ENCODE data around the gene ANKRD13B.

The ANKRD13B gene

DNA sequence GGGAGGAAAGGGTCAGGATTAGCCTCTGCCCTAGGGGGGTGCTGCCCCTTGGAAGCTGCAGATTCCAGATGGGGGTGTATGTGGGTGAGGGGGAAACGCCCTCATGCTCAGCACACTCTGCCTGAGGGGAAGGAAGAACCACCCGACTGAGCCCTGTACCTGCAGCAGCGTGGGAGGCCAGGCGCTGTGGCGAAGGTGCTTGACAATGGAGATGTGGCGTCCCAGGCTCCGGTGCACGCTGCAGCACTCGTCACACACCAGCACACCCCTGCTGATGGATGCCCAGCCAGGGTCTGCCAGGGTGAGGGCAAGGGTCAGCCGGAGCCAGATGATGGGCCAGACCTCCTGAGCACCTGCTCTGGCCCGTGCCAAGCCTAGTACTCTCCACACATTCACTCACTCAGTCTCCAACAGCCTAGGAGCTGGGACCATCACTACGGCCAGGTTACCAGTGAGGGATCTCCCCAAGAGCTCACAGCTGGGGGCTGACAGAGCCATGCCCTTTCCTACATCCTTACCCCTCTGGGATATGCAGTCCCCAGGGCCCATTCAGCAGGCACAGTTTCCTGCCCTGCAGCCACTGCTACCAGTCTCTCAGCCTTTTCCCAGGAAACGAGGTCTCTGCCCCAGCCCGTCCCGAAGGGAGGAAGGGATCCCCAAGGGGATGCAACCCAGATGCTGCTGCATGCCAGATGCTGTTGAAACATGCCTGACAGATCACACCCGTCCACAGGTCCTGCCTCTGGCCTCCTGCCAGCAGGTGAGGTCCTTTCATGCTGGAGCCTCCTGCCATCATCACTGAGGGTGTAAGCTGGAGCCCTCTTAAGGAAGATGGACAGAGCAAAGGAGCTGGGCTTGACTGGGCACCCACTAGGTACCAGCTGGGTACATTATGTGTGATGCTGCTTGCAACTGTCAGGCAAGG lies 9.3 kb upstream of the ANKRD13B start:
- DNase-seq = peak; percentile 86

DNA sequence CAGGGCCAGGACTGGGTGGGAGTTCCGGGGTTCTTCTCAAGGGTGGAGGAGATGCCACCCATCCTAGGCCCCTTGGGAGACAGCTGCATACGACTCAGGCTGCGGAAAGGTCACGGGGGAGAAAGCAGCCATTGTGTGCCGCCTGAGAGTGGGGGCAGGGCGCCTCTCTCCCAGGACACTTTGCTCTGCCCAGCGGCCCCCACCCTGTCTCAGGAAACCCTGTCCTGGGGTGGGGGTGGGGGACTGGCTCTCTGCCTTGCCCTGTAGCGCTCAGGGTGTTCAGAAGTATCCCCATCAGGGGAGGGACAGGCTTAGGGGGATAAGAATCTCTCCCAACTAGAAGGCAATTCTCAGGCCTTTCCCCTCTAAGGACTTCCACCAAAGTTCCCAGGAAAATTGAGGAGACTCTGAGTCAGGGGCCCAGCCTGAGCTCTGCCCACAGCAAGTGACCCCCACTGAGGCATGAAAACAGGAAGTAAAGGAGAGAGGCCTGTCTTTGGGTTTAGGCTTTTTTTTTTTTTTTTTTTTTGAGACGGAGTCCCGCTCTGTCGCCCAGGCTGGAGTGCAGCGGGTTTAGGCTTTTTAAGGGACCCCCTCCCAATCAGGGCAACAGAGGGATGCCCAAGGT lies 8.4 kb upstream of the ANKRD13B start:
- no peak for DNase-seq

DNA sequence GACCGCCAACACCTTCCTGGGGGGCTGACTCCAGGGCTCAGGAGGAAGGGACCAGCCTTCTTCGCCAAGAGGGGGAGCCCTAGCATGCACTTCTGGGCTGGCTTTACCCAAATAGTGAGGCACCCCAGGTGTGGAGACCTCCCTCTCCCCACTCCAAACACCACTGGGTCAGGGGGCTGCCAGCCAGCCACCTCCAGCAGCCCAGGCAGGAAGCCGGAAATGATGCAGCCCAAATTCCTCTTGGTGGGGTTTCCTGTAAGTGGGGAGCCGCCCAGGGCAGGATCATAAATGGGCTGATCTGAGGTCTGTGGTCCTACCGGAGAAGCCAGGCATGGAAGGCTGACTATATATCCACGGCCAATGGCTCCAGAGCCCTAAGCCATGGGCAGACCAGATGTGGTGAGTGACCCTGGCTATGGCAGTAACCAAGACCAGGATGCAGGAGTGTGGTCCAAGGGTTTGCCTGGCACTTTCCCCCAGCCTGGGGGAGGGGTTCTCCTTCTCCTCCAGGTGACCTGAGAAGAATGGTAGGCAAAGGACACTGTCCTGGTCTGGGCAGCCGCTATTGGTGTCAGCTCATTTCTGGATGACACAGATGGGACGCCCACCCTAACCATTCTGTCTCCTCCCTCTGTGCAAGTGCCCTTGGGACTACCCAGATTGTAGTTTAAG lies 7.7 kb upstream of the ANKRD13B start:
- no peak for DNase-seq

DNA sequence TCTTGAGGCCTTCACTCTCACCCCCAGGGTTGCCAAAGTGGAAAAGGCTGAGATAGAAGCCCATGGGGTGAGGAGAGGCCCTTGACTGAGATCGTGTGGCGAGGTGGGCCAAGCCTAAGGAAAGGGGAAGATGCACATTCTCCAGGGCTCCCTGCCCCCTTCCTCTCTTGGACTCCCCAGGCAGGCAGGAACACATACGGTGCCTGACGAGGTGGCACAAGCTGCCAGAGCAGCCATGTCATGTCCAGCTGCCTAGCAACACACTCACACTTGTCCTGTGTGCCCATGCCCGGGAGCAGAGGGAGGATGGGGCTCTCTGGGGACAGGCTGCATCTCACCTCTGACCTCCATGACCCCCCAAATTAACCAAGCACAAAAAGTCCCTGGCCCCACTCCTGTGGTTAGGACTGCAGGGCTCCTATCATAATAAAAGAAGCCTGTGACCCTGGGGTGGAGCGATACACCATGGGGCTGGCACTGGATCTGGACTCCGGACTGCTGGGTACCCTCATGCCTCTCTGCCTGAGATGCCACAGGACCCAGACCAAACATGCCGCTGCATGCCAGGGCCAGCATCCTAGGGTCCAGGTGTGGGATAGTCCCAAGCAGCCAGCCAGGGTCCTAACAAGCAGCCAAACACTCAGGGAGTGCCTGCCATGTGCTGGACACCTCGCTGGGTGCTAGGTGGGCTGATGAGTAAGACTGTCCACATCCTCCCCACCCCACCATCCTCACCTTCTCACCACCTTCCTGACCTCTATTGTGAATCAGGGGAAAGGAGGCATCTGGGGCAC lies 6.1 kb upstream of the ANKRD13B start:
- no peak for DNase-seq

DNA sequence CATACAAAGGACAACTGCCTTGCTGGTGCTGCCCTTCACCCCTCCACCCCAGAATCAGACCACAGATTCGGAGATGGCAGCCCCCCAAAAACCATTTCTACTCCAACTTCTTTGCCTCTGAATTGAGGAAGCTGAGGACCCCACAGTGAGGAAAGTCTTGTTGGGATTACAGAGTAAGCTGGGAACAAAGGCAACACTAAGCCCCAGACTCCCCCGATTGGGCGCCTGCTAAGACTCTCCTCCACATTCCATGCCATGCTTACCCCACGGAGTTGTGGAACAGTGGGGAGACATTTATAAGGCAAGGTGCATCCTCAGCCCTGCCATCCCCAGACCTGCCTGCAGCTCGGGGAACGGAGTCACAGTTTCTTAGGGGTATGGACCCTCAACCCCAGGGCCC lies 5.3 kb upstream of the ANKRD13B start:
- no peak for DNase-seq

DNA sequence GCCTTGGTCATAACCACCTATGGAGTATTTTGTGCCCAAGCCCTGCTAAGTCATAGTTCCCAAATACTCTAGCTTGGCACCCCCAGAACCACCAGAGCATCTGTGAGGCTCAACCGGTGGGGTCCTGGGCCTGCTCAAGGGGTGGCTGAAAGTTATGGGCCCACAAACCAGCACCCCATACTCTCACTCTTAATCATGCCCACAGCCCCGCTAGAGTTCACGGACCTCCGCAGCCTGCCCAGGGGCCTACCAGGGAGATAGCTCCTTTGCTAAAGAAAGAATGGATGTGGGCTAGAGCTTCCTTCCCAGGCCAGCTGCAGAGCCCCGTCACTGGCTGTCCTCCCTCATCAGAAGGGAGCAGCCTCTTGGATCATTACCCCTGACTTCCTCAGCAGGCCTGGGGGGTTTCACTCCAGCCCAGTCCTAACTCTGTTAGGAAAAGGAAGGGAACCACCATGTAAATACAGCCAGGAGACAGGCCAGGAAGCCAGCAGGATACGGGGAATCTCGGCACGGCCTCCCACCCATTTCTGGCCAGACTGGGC lies 4.8 kb upstream of the ANKRD13B start:
- no peak for DNase-seq

DNA sequence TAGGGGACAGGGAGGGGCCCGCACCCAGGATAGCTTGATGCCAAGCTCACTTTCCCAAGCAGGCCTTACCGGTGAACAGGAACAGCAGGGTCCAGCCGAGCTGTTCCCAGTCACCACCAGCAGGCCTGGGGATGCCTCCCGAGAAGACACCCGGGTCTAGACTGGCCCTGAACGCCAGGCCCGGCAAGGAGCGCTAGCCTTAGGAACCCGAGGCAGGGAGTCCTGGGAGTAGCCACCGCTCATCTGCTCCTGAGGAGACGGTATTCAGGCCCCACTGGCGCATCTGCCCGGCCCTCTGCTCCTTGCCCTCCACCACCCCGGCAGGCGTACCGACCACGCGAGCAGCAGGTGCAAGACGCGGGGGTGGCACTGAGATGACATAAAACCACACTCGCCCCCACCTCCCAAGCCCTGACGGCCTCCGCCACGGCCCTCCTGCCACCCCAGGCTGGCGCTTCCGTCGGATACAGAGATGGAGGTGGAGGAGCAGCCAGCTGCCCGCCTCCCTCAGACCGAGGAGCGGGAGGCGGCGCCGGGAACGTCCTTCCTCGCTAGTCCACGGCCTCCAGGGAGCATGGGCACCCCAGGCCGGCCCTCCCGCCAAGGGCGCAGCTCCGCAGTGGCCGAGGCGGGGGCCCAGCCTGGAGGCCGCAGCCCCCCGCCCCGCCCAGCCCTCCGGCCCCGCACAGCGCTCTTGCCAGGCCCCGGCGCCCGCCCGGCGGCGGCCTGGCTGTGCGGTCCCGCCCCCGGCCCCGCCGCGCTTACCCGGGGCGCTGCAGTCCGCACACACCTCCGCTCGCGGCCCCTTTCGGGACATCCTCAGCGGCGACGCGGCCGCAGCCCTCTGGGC lies 4.1 kb upstream of the ANKRD13B start:
- DNase-seq = no peak

DNA sequence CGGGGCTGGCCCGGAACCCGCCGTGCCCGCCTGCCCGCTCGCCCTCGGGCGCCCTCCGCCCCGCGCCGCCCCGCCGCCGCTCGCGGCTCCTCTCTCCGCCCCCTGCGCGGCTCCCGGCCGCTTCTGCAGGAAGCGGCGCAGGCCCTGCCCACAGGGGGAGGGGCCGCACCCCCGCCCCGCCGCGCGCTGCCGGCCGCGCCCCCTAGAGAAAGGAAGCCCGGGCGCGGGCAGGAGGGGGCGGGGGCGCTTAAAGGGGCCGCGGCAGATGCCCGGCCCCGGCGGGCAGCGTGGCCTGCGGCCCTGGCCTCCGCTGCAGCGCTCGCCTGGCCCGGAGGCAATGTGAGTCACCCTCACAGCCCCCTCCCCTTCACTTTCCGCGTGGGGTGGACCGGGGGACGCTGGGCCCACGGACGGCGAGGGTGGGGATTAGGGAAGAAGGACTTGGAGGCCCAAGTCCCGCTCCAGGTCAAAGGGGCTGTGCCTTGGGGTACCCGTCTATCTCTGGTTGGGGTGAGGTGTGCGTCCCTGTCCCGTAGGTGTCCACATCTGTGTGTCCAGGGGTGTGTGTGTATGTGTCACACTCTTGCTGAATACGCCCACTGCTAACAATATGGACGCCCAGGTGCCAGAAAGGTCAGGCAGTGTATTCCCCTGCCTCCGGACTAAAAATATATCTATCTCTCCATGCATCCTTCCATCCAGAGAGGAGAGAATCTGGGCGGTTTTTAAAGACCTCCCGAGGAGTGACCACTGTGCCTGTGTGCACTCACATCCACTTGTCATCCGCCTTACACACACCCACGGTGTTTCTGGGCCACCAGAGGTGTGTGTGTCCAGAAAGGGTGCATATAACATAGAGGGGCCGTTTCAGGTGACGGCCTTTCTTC lies 3.2 kb upstream of the ANKRD13B start, which contains the start of gene GIT1:
Gene GIT1, minus strand, starts transcription at position 125 of the 887 bp plus-strand sequence. CDS start 270 bp downstream, outside the sequence.
- DNase-seq = peak; percentile 78

DNA sequence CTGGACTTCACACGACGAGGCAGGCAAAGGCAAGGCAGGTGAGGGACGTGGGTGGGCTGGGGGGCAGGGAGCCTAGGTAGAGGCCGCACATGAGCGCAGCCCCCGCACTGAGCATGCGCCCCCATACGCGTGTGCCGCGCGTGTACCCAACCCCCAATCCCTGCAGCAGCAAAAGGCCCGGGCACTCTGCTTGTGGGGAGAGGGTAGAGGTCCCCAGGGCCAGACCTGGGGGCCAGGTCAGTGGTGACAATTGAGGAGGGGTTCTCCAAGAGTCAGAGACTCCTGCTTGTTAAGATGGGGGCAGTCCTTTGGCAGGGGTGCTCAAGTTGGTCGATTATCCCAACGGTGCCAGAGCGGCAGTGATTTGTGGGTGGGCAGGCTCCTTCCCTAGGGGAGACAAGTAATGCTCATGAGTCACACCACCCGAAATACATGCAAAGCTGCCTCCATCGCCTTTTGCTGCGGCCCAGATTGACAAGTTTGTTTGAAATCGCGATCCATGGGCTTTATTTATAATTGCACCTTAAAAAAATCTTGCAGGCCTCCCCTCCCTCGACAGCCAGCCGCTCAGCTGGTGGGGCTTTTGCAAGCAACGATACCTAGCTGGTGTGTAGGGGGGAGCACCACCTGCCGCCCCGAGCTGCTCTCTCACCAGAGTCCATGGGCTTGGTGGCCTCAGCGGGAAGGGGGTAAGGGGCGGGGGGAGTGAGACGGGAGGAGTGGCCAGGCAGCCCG lies 2.4 kb upstream of the ANKRD13B start:
- peak; percentile 75 for DNase-seq

DNA sequence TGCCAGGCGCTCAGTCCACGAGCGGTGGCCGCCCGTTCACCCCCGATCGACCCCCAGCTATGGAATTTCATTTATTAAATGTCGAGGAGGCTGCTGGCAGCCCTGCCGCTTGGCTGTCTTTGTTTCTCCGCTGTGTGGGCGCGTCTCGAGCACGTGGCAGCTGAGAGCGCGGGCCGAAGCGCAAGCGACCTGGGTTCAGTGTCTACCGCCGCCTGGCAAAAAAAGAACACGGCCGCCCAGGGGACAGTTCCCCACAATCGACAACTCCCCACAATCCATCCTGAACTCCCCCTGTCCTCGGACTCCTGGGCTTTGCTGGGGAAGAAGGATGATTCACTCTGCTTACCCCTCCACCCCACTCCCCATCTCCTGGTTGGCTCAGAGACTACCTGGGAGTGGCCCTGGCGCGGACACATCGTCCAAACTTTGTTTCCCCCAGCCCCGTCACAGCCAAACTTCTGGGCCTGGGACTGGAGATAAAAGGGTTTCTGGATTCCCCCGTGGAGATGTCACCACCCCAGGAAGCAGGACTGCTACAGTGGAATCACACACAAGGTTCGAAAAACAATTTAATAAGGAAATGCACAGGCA lies 1.7 kb upstream of the ANKRD13B start:
- DNase-seq = peak; percentile 70

DNA sequence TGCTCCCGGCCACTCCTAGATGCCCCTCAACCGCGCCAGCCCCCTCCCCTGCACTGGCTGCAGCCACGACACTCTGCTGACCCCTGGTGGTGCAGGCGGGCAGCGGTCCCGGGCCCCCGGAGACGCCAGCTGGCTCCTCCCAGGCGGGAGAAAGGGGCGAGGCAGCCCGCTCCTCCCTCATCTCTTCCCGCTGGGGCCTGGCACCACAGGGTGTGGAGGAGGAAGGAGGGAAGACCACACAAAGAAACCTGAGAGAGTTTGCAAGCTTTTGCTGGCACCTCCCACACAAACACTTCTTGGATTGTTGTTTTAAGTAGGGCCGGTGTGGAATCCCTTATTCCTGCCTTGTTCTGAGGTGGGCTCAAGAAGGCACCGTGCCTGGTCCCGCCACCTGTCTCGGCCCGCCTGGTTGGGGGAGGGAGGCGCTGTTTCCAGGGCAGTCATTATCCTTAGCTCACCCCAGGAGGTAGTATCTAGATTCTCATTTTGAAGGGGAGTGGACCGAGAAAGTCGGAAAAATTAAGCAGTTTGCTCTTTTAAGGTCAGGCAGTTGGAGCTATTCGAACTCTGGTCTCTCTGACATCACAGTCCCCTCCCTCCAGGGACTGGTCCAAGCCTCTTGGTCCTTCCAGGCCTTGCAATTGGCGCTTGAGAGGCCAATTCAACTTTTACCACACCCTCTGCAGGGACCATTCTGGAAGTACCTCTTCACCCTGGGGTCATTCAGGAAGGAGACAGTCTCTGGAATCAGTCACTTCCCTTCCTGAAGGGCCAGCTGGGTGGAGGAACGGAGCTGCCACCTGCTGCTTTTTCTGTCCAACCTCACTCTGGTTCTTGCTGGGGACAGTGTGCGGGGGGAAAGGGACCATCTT lies 959 bp upstream of the ANKRD13B start:
- peak; percentile 91 for DNase-seq

DNA sequence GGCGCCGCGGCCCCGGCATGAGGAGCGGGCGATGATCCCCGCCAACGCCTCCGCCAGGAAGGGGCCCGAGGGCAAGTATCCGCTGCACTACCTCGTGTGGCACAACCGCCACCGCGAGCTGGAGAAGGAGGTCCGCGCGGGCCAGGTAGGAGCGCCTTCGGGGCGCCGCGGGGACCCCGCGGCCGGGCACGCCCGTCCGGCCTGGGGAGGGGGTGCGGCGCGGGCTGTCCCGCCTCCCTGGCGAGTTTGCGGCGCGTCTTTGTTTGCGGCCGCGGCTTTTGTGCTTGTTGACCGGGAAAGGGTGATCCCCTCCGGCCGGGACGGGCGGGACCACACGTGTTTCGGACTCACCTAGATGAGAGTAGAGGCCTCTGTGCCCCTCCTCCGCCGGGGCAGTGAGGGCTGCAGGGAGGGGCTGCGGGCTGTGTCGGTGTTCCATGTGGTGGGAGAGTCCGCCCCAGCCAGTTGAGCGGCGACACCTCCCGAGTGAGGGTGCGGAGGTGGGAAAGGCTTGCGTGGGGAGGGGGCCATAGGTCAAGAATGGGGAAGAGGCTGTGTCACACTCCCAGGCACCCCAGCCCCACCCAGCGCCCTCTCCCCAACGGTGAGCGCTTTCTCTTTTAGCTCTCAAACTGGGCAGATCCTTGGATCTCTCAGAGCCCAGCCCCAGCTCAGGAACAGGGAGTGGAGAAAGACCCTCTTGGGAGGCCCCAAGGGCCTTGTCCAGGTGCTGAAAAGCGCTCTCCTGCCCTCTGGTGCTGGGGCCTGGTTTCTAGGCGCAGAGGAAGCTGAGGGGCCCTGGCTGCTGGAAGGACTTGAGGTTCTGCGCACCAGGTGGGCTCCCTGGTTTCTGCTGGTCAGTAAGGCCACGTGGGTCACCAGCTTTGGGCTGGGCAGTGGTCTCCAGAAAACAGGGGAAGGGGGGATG lies 923 bp downstream of the ANKRD13B start:
- DNase-seq = peak; percentile 38

DNA sequence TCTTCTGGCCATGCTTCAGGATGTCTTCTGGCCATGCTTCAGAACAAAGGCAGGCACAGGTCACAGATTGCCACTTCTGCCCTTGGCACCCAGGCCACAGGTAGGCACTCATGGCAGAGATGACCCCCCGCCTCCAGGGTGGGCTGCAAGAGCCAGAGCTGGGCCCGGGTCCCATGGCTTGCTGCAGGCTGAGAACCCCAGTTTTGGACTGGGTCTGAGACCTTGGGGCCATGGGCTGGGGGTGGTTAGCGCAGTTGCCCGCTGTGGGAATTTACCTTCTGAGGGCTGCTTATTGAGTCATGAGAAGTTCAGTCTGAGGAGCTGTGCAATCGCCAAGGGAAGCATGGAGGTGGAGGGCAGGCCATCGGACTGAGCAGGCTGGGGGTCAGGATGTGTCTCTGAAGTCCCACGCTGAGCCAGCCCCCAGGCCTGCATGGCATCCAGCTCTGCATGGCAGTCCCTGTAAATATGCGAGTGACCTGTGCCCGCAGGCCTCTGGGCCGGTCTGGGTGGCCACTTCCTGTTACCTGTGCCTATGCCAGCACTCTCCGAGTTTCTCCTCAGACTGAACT lies 1.7 kb downstream of the ANKRD13B start:
- DNase-seq = no peak

DNA sequence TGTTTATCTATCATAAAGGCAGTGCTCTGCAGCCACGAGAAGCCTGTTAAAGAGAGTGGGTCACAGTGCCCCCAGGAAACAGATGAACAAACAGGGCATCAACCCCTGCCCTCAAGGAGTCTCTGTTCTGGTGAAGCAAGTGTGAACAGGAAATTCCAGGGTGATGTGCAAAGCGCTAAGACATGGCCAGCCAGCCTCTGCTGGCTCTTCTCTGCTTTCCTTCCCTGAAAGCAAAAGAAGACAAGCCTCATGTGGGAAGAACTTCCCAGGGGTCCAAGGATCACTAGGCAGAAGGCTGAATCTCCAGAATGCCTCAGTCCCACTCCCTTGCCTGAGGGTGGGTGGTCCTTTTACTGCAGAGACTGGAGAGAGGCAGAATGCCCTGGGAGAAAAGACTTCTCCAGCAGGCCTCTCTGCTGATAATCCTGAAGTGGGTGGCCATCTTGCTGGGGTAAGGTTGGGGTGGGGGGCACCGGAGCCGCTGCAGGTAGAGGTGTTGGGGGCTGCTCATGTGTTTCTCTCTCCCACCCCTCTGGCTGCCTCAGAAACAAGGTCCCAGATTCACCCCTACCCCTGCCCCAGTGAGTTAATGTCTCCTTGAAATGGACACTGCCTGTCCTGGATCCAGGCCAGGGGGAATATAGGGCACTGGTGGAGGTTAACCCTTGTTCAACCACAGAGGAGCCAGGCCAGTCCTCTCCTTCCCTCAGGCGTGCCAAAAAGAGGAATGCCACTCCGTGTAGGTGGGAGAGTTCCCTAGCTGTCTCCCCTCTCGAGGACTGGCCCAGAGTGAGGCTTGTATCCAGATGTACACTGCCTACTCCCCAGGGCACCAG lies 2.4 kb downstream of the ANKRD13B start:
- DNase-seq = no peak

DNA sequence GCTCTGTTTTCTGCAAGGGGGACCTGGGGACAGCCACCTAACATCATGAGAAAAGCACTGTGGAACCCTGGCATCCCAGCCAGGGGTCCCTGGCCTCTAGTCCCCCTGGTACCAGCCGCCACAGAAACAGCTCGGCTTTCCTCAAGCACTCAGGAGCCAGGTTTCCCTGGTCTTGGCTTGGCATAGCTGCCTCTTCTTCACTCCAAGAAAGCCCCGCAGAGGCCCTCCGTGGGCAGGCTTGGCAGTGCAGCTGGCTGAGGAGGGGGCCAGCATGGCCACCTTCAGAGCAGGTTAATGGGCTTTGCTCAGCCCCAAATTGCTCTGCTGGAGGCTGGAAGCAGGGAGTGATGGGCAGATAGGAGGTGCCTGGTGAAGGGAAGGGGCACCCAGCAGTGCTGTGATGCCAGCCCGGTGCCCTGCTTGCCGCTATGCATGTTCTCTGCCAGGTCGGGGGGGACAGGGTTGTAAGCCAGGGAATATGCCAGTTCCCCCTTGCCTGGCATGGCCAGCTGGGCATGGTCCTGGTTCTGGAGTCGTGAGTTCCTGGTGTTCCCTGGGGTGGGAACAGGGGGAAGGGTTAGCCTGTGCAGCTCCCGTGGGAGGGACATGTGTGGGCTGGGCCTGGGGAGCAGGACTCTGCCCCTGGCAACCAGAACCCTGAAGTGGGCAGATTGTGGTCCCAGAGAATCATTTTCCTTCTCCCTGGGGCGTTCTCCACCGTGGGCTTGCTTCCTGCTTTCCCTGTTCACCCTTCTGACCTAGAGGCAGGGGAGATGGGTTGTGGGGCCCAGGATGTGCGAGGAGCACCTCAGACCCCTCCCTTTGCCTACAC lies 3.2 kb downstream of the ANKRD13B start:
- no peak for DNase-seq
